Measurements from ENCODE around the gene SPTLC1.
"Not testable (repeated sequence)": the region's sequence is repeated elsewhere in the genome, so short reads cannot be mapped to it uniquely, and the experiment has no call there.

Gene SPTLC1

DNA sequence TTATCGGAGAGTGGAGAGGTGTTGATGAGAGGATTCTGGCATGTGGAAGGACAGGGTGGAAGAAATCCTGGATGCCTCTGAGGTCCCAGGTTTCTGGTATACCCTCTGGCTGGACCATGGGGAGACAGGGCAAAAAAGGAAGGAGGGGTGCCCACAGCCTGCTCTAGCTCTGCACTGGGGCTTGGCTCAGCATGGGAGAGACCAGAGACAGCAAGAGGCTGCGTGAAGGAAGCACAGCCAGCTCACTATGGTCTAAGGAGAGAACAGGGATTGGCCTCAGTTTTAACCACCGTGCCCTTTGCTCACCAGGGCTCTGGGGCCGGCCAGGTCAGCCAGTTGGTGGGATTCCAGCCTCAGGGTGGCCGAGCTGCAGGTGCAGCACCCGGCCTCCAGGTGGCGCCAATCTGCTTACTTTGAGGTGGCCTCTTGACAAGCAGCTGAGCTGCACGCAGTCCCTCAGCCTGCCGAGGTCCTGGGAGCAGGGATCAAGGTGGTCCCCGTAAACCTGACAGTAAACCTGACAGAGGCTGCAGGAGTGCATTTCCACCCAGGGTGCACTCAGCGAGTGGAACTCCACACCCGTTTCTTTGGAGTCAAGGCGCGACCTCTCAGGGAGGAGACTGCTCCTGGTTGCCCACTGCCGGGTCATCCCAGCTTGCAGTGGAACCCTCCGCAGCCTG, 25.0 kb upstream of the SPTLC1 start:
- peak; percentile 62 for DNase-seq

DNA sequence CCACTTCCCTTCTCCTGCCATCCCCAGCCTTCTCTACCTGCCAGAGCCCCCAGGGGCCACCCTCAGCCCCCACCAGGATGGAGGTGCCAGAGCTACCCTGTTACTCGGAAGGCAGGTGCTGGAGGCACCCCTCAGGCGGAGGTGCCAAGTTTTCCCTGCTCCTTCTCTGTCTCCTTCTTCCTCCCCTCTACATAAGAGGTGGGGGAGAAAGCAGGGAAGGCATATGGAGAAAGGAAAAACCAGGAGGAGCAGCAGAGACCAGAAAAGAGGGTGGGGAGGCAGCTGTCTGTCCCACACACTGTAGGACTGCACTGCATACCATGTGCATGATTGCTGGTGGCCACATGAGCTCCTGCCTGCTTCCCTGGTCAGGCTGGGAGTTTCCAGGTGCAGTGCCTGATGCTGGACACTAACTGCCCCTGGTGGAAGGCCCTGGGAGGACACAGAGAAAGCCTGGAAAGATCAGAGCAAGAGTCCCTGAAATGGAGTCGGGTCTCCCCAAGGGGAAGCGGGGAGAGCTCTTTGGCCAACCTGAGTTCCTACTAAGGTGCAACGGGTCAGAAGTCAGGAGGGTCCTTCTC, 23.8 kb upstream of the SPTLC1 start:
- DNase-seq: not testable (repeated sequence)

DNA sequence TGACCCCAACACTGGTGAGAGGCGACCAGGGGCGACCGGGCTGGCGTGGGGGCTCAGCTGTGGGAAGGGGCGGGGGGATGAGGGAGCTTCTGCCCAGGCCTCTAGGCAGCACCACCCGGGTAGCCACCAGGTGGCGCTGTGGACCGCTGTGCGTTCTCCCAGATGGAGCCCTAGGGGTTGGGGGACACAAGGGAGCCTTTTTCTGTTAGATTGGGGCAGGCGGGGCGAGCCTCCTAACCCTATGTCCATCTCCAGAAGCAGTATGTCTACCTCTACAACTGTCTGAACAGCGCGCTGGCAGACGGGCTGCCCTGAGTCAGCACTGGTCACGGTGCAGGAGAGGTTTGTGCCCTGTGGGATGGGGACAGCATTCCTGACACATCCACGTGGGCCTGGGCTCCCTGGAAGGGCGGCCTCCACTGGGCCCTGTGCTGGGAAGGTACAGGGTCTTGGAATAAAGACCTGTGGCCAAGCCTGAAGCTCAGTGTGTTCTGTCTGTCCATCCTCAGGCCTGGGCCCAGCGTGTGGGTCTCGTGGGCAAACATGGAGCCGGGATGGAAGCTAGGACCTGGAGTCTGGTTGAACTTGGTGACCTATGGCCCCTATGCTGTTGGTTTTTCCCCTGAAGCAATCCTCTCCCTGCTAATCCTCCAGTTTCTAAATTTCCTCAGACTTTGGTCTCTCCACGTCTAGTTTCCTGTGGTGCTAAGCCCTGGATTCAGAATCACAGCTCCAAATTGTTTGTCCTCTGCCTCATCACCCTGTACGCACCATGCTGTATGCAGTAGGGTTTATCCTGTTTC, 23.1 kb upstream of the SPTLC1 start:
- peak; percentile 52 for DNase-seq

DNA sequence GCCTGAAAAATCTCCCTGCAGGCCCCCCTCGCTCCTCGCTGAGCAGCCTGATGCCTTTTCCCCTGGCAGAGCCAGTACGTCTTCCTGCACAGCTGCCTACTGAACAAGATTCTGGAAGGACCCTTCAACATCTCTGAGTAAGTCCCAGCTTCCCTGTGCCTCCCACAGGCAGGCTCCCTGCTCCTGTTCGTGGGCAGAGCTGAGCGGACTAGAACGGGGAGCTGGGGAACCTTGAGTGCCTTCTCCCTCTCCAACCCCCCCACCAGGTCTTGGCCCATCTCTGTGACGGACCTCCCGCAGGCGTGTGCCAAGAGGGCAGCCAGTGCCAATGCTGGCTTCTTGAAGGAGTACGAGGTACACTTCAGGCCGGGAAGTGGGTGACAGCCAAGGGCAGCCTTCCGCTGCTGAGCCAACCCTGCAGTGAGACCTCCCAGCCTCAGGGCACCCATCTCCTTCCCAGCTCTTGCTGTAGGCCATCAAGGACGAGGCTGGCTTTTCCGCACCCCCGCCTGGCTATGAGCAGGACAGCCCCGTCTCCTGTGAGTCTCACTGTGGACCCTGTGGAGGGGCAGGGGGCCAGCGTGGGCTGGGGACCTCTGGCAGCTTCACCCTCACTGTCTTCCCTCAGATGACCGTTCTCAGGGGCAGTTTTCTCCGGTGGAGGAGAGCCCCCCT, 21.1 kb upstream of the SPTLC1 start:
- DNase-seq: no peak

DNA sequence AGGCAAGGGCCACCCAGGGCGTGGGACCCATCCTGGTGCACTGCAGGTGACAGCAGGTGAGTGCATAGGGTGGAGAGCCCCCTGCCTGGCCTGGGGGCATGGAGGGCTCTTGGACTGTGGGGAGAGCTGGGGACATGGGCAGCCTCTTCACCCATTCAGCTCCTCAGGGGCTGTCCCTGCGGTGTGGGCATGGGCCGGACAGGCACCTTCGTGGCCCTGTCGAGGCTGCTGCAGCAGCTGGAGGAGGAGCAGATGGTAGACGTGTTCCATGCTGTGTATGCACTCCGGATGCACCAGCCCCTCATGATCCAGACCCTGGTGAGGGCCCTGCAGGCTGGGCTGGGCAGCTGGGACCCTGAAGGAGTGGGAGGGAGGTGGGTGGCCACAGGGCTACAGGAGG, 20.4 kb upstream of the SPTLC1 start:
- DNase-seq: no peak

DNA sequence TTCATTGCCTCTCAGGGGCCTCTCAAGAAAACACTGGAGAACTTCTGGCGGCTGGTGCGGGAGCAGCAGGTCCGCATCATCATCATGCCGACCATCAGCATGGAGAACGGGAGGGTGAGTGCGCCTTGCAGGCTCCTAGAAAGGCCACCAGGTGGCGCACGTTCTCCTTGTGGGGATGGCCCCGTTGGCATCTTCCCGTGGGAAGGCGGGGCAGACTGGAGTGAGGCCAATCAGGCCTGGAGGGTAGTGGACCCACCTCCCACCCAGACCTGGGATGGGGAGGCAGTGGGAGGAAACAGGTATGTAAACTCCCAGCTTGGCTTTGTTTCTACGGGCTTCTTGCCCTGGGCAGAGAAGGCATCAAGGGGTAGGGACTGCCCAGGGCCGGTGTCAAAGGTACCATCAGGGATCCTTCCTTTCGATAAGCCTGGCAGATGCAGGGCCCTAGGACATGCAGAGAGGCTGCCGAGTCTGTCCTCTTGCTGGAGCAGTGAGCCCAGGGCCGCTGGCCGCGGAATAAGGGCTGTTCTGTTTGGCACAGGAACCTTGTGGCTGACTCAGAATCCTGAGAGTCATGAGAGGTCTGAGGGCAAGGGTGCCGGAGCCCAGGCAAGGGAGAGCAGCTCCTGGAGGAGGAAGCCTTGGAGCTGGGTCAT, 18.9 kb upstream of the SPTLC1 start:
- peak; percentile 72 for DNase-seq

DNA sequence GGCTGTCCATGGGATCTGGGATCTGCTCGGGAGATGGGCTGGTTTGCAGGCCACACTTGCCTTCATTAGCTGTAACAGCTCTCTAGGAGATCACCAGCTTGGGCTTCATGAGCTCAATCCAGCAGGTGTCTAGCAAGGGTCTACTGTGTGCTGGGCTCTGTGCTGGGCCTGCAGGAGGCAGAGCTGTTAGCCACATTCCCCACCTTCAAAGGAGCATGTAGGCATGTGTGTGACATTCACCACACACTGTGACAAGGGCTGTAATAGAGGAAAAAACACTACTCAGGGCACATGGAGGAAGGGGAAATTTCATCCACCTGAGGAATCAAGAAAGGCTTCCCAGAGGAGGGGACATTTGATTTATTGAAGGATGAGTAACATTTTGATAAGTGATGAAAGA, 17.7 kb upstream of the SPTLC1 start:
- not testable (repeated sequence) for DNase-seq

DNA sequence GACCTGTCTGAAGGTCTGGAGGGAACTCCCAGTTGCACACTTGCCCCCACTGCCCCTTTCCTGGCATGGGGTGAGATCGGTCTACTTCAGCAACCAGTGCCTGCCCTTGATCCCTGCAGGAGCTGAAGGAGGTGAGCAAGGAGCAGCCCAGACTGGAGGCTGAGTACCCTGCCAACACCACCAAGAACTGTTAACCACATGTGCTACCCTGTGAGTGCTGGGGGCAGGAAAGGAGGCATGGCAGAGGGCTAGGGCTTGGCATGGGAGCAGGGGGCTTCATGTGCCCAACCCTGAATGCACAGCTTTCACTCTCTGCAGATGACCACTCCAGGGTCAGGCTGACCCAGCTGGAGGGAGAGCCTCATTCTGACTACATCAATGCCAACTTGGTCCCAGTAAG, 17.3 kb upstream of the SPTLC1 start:
- DNase-seq: no peak

DNA sequence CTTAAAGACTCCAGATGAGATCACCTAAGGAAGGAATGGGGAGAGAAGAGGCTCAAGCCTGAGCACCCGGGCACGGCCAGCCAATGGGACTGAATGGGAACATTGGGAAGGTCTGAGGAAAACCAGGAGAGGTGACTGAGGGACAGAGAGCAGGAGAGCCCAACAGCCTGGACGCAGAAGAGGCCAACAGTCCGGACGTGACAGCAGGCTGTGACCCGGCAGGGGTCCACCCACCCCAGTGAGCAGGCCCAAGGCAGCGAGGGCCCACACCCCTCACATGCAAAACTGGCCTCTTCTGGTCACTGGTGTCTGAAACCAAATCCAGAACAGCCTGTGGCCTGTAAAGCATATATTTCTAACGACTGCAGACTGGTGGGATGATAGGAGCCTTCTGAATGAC, 7.6 kb upstream of the SPTLC1 start:
- DNase-seq: no peak

DNA sequence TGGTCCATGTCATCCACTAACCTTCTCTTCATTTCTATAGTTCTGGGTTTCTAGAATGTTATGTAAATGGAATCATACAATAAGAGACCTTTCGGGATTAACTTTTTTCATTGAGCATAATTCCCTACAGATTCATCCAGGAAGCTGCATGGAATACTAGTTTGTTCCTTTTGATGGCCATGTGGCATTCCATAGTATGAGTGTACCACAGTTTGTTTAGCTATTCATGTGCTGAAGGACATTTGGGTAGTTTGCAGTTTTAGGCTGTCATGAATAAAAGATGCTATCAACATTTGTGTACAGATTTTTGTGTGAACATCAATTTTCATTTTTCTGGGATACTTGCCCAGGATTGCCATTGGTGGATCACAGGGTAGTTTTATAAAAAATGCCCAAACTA, 6.8 kb upstream of the SPTLC1 start:
- no peak for DNase-seq

DNA sequence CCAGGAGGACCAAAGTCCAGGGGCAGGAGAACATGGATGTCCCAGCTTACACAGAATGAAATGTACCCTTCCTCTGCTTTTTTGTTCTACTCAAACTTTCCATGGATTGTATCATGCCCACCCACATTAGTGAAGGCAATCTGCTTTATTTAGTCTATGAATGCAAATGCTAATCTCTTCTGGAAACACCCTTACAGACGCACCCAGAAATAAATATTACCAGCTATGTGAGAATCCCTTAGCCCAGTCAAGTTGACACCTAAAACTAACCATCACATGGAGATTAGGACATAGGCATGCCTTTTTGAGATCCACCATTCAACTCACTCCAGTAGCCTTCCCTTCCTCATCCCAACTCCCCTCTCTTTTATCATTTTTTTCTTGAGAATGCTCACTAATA, 6.1 kb upstream of the SPTLC1 start:
- no peak for DNase-seq

DNA sequence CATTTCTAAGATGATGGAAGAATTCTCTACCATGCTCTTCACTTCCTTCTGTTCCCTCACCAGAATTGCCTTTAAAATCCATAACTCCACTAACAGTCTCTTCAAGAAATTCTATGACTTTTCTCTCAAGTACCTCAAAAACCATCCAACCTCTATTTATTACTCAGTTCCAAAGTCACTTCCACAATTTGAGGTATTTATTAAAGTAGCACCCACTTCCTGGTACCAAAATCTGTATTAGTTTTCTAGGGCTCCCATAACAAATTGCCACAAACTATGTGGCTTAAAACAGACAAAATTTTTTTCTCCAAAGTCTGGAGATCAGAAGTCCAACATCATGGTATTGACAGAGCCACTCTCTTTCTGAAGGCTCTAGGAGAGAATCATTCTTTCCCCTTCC, 4.9 kb upstream of the SPTLC1 start:
- DNase-seq: no peak

DNA sequence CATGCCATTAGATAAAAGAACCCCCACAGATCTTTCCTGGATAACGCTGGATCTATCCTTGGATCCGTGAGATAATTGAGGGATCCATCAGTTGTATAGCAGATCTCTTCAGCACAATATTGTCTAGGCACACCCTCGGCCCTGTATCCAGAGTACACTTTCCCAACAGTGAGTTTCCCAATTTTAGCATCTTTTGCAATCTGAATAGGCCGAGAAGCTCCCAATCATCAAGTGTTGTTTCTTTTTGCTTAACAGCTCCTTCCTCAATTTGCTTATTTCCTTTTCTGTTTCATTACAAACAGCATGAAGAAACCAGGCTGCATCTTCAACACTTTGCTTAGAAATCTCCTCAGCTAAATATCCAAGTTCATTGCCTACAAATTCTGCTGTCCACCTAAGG, 4.4 kb upstream of the SPTLC1 start:
- DNase-seq: no peak

DNA sequence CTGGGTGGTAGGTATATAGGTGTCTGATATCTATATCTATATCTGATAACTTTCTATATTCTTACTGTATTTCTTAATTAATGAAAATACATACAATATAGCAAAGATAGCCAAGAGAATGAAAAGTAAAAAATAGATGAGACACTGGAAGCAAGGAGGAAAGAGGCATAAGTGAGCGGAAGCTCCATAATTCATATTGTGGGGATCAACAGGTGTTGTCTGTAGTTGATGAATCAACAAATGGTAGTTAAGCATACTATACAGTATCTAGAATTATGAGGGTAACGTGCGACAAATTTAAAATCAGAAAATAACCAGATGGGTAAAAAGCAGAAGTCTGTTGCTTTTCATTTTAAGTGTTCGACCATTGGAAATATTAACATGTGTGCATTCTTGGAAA, 7.1 kb downstream of the SPTLC1 start:
- no peak for DNase-seq

DNA sequence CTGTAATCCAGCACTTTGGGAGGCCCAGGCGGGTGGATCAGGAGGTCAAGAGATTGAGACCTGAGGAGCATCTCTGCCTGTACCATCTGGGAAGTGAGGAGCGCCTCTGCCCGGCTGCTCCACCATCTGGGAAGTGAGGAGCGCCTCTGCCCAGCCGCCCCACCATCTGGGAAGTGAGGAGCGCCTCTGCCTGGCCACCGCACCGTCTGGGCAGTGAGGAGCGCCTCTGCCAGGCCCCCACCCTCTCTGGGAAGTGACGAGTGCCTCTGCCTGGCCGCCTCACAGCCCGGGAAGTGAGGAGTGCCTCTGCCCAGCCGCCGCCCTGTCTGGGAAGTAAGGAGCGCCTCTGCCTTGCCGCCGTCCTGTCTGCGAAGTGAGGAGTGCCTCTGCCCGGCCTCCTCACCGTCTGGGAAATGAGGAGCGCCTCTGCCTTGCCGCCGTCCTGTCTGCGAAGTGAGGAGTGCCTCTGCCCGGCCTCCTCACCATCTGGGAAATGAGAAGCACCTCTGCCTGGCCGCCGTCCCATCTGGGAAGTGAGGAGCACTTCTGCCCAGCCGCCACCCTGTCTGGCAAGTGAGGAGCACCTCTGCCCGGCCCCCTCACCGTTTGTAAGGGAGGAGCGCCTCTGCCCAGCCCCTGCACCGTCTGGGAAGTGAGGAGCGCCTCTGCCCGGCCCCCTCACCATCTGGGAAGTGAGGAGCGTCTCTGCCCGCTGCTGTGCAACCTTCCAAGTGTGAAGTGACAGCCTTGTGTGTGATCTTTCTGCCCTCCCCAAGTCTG, 9.6 kb downstream of the SPTLC1 start:
- not testable (repeated sequence) for DNase-seq

DNA sequence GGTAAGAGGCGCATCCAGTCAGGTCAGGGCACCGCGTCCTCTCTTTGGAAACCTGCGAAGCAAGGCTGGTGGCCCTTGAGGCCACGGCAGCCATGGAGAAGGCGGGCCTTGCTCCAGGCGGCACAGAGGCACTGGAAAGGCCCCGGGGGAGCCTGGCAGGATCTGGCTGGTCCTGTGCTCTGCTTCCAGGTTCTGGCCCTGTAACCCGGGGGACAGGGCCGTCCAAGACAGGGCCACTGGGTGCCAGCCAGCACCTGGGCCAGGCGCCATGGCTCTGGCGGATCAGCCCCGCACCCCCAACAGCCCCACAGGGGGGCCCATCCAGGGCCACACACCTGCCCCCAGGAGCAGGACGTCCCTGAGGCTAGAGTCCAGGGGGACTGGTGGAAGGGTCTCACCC, 11.6 kb downstream of the SPTLC1 start:
- not testable (repeated sequence) for DNase-seq

DNA sequence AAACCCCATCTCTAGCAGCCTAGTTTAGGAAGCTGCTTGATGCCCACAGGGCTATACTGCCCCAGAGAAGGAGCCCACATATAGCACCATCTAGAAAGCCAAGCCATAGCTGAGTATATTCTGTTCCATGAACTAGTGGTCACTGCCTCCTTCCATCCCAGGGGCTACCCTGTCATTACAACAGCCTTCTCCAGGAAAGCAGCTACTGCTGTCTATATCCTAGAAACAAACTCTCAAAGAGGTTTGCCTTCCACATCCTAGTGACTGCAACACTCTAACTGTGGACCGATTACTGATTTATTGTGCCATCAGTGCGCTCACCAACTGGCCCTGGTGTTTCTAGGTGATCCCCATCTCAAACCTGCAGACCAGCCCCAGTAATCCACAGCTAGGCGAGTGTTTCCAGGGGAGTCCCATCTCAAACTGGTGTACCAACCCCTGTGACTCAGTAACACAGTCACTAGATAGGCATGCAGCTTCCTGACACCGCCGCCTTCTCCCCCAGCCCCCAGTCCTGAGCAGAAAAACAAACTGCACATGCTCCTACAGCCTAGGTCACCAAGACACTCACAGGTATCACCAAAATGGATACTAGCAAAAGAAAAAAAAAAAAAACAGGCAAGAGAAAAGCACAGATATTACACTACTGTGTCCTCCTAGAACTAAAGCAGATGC, 14.8 kb downstream of the SPTLC1 start:
- DNase-seq: no peak

DNA sequence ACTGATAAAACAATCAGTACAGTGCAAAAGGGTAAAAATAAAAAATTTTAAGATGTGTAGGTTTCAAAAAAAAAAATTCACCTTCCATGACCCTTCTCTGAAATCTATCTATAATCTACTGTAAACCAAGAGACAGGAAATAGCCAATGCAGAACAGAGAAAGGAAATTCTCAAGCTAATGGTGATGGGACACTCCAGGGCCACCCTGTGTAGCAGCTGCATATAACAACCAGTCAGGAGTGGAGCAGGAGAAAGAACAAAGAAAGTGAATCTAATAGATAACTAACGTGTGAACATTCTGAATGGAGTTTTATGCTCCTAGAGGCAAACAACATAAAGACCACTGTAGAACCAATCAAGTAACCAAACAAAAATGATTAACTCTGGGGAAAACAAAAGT, 16.6 kb downstream of the SPTLC1 start:
- no peak for DNase-seq

DNA sequence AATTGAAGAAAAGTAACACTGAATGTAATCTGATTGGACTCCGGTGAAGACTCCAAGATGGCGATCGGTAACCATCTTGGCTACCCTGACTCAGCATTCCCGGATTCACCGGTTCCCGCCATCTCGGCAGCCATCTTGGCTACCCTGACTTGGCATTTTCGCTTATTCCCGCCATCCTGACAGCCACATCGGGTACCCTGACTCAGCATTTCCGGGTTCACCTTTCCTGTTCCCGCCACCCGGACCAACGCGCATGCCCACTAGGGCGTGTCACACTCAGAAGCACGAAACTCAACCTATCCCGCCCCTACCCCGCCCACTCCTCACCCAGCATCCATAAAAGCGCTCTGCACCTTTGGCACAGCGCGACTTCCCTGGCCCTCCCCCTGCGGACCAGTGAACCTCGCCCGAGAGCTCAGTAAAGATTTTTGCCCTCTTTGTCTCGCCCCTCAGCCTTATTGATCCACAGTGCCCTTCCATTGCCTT, 17.2 kb downstream of the SPTLC1 start:
- peak; percentile 81 for DNase-seq

DNA sequence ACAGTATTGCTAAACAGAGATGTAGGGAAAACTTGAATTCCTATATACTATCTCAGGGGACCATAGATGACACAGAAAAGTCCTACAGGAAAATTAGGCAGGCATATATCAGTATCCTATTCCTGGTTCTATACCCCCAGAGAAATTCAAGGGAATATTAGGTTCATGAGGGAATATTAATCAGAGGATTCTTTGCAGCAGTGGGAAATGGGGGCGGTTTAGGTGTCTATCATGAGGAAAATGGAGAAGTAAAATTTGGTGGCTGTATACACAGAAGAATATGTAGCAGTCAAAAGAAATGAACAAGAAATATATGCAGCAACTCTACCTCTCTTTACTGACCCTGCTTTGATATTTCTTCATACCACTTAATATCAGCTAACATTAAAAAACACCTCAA, 20.0 kb downstream of the SPTLC1 start:
- DNase-seq: no peak

DNA sequence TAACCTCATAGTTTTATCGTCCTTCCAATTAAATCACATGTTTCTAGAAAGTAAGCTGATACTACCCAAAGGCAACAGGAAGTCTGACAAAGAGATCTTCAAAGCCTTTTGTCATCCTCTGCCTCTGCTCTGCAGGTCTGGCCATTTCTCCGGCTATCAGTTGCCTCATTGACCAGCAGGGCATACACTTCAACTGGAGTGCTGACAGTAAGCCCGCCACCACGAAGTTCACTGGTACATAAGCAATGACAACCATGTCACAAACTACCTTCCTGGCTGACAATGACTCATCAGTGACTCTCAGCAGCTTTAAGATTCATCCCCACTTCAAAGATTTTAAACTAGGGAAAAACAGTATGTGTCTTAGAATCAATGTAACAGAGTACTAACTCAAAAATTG, 20.6 kb downstream of the SPTLC1 start:
- DNase-seq: no peak

DNA sequence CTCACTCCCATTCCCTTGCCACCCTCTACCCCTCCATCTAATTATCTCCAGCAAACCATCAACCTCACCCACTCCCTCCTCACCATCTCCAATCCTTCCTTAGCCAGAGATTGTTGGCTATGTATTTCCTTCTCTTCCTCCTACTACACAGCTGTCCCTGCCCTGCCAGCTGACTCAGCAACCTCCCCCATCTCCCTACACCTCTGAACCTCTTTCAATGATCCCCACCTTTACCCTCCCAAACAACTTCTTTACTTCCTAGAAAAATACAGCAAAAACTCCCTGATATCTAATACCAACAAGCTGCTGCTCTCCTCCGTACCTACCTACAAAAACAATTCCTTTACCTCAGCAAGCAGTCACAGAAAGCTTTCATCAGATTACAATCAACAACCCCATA, 37.3 kb downstream of the SPTLC1 start:
- DNase-seq: no peak

All from CD4-positive, alpha-beta T cell treated with Interferon gamma for 1 hour (primary cell).